GM13977 (cell line): Measurements from ENCODE around the gene EPHB1.

Experiments
- DNase-seq: peaks from one replicate; pipeline ENCODE4 v3.0.0; 2012; ENCODE audit warnings: low spot score
- in situ Hi-C: fragments of 300-500 bp; cut with MboI; formaldehyde crosslinking; loops from one replicate; pipeline ENCODE4 v1.12.0; 2022; ENCODE audit warnings: low sequenced_read_pairs, low pct_unique_long_range_greater_than_20kb, mixed read lengths, inconsistent platforms; ENCODE audit not compliant: unreplicated experiment
- TF ChIP-seq, protein P1 (sequence below): IDR thresholded peaks from 2 replicates; pipeline ENCODE4 v1.5.1; 2012; ENCODE audit warnings: mild to moderate bottlenecking, control low read depth; ENCODE audit not compliant: insufficient read depth; ENCODE audit errors: extremely low read depth, missing control alignments

EPHB1 gene

DNA sequence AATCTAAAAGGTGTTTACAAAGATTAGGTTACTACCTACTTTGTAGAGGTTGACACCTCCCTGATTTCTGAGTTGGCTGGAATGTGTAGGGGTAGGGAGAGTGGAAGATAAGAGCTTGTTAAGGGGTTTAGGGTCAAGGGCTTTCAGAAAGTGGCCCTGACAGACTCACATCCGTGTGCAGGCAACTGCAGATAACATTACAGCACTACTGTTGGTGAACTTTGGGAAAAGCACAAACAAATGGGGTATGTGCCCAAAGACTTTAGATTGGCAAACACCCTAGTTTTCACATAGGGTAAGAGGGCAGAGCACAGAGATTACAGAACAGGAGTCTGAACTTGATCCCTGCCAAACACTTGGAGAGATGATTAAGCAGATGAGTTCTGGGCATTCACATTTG is 375.7 kb downstream of the EPHB1 start:
- DNase-seq: no peak
- in situ Hi-C loops: no loop called here
- TF ChIP-seq, protein P1, sequence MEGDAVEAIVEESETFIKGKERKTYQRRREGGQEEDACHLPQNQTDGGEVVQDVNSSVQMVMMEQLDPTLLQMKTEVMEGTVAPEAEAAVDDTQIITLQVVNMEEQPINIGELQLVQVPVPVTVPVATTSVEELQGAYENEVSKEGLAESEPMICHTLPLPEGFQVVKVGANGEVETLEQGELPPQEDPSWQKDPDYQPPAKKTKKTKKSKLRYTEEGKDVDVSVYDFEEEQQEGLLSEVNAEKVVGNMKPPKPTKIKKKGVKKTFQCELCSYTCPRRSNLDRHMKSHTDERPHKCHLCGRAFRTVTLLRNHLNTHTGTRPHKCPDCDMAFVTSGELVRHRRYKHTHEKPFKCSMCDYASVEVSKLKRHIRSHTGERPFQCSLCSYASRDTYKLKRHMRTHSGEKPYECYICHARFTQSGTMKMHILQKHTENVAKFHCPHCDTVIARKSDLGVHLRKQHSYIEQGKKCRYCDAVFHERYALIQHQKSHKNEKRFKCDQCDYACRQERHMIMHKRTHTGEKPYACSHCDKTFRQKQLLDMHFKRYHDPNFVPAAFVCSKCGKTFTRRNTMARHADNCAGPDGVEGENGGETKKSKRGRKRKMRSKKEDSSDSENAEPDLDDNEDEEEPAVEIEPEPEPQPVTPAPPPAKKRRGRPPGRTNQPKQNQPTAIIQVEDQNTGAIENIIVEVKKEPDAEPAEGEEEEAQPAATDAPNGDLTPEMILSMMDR: no peak

DNA sequence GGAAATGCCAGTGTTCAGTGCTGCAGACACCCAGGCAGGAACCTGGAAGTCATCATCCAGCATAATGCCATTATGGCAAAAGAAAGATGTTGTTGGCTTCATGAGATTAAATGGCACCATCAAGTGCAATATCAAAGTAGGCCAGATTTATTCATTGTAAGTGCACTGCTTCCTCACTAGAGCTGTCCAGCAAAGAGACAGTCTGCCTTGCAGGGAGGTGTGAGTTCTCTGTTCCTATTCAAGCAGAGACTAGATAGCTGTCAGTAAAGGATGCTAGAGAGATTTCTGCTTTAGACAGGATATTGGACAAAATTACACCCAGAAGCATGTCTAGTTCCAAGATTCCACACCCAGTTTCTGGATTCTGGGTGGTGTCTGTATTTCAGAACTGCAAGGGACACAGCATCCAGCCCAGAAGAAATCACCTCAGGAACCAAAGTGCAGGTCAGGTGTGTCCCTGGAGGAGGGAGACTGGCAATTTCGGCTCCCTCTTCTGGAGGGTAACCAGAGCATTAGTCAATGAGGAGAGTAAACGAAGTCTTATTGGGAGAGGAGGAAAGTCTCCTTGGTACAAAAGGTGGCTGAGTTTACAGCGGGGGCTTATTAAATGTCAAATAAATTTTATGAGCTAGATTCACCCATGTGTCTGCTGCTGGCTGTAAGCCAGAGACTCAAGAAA is 377.3 kb downstream of the EPHB1 start:
- DNase-seq: no peak
- TF ChIP-seq, protein P1: no peak
- in situ Hi-C loops: no loop called here

- in situ Hi-C loops: no loop called here
- no peak for DNase-seq
- TF ChIP-seq, protein P1: no peak
These were observed 380.7 kb downstream of the EPHB1 start for GRCh38 chr3:135175728-135176277.

DNA sequence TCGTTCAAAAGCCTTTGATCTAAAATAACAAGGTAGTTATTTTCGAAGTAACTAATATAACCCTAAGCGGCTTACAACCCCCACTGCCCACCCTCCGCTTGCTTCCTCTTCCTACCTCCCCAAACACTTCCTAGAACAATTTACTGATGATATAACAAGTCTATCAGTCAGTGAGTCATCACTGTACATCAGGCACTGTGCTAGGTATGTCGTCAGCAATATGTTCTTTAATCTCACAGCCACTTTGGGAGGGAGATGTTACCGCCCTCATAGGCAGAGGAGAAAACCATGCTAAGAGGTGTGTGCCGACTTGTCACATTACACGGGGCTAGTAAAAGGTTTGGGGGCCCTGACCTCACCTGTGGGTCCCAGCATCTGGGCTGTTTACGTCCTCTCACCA is 381.8 kb downstream of the EPHB1 start:
- no peak for DNase-seq
- in situ Hi-C loops: no loop called here
- TF ChIP-seq, protein P1: no peak

GRCh38 chr3:135178566-135178965 is 383.5 kb downstream of the EPHB1 start:
- DNase-seq: no peak
- TF ChIP-seq, protein P1: no peak
- in situ Hi-C loops: no loop called here

- in situ Hi-C loops: no loop called here
- TF ChIP-seq, protein P1: no peak
- DNase-seq: no peak
These were observed 386.3 kb downstream of the EPHB1 start for GRCh38 chr3:135181408-135181807.
